GM19397 (cell line): ENCODE data around the gene HAUS7.

Experiments
- ATAC-seq: cut with Tn5 transposase; IDR thresholded peaks from one replicate; pipeline ENCODE4 v1.9.1; 2021; ENCODE audit warnings: mild to moderate bottlenecking, moderate library complexity; ENCODE audit not compliant: unreplicated experiment

Gene HAUS7

DNA sequence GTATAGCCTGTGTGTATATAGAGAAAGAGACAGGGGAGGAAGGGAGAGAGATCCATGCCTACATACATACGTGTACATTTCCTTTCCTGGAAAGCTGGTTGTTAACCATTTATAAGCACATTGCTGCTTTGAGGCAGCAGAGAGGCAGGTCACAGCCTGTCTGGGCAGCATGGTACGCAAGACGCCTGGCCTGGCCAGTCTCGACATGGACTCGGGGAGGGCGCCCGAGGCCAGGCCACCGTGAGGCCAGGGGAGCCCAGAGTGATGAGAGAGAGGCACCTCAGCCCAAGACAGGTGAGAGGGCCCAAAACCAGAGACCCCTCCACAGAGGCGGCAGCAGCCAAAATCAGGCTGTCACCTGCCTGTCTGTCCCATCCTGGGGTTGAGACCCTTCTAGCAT lies 28.4 kb downstream of the HAUS7 start:
- ATAC-seq, result no peak

- ATAC-seq, result no peak
Measured at GRCh38 chrX:153441296-153441695, 29.1 kb downstream of the HAUS7 start.

- ATAC-seq, result no peak
Measured at GRCh38 chrX:153440556-153441135, 29.7 kb downstream of the HAUS7 start.

GRCh38 chrX:153439977-153440376 lies 30.4 kb downstream of the HAUS7 start:
- no peak for ATAC-seq

DNA sequence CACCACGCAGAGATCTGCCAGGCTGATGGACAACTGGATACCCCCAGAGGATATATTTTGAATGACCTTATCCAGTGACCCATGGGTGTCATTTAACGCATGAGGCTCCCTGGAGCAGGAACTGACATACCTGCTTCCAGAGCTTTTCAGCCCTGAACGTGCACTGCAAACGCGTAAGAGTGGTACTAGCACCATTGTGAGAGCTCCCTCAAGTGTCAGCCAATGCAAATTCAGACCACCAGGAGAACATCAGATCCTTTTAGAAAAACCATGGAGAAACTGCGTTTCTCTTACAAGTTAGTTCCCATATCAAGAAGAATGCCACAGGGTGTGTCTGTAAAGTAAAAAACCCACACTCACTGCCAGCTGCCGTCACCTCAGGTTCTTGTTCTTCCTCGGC lies 31.8 kb downstream of the HAUS7 start:
- no peak for ATAC-seq

DNA sequence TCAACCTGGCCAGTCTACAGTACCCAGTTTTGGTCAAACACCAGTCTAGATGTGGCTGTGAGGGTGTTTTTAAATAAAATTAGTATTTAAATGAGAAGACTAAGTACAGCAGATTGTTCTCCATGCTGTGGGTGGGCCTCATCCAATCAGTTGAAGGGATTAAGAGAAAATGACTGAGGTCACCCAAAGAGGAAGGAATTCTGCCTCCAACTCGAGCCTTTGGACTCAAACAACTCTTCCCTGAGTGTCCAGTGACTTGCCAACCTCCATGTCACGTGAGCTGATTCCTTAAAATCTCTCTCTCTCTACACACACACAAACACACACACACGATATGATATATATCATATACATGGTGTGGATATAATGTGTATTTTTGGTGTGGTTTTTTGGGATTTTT lies 34.5 kb downstream of the HAUS7 start:
- no peak for ATAC-seq

DNA sequence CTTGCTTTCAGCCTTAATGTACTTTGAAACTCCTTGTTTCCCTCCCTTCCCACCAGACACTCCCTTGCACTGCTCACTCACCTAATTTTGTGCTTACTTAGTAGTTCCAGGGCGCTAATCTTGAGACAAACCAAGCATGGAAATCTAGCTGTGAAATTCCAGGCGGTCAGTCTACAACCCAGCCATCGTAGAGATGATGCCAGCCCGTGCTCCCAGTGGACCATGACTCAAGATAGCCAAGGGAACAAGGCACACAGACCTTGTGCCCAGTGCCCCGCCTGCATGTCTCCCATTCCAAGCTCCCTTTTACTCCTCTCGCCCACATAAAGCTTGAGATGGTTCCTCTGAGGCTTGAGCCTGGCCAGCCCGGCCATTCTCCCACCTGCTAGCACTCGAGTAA lies 35.6 kb downstream of the HAUS7 start:
- ATAC-seq, result no peak

DNA sequence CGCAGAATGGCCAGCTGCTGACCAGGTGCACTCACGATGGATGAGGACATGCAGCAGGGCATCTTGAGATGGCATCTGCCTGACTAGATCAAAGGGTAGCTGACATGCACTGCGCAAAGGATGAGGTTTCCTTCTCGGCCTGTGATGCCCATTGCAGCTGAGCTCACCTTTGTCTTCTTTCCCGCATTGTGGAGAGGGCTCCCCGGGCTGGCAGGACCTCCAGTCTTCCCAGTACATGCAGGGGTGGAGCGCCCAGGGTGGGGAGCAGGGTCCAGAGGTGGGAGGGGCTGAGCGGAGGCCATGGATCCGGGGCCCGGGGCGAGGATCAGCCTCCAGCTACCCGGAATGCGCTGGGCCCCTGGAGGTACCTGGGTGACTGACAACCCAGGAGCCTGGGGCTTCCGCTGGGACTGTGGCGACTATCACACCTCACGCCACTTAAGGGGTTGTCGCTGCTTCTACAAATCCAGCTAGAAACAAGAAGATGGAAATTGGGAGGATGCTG lies 36.5 kb downstream of the HAUS7 start:
- ATAC-seq, result no peak

DNA sequence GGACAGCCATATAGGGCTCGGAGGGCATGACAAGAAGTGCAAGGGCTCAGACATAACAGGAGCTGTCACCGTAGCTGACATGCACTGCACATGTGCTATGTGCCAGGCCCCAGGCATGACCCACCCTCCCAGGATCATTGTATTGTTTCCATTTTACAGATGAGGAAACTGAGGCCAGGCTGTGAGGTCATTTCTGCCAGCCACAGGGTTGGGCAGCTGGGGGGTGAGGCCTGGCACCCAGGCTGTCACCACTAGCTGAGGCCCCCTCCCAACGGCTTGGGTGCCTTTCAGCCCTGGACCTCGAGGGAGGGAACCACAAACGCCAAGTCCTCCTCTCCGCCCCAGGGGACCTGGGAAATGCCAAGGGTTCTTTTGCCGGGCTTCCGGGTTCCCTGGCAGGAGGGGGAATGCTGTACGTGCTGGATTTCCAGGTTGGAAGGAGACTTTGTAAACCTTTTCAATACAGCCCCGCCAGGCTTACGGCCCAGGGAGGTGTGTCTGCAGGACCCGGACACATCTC lies 37.2 kb downstream of the HAUS7 start:
- no peak for ATAC-seq

DNA sequence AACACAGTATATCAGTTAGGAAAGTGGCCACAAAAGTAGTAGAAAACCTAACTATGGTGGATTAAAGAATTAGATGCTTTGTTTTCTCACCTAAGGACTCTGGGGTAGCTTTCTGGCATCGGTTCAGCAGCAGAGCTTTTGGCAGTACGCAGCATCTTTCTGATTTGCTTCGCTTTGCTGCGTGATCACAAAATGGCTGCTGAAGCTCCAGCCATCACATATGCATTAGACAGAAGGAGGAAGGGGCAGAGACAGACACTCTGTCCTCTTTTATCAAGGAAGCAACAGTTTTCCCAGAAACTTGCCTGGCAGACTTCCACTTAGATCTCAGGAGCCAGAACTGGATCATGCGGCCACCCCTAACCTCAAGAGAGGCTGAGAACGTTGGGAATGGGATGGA lies 39.6 kb downstream of the HAUS7 start:
- ATAC-seq, result no peak

DNA sequence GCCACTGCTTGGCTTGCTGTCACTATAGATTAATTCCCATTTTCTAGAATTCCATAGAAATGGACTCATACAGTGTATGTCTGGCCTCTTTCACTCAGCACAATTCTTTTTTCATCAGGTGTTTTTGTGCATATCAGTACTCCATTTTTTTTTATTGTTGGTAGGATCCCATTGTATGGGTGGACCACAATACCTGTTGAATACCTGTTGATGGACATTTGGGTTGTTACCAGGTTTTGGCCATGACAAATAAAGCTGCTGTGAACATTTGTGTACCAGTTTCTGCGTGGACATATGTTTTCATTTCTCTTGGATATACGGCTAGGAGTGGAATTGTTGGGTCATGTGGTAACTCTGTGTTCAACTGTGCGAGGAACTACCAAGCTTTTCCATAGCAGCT lies 44.2 kb downstream of the HAUS7 start:
- ATAC-seq, result no peak

DNA sequence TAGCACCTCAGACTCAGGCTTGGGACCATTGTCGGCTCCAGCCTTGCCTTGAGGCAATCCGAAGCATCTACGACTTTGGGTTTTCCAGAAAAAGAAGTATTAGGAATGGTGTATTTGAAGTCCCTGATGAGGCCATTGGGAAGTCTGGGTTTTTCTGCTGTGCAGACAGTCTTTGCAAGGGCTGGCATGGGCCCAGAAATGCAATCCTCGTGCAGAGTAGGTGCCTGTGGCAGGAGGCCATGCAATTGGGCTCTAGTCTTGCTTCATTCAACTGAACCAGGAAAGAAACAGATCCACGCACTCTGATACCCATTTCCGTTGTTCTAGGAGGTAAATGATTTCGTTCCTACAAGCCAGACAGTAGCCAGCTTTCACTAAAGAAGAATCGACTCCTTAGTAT lies 46.7 kb downstream of the HAUS7 start:
- ATAC-seq, result no peak

GRCh38 chrX:153421856-153422255 lies 48.5 kb downstream of the HAUS7 start:
- ATAC-seq, result no peak

GRCh38 chrX:153420851-153421599 lies 49.4 kb downstream of the HAUS7 start:
- no peak for ATAC-seq

DNA sequence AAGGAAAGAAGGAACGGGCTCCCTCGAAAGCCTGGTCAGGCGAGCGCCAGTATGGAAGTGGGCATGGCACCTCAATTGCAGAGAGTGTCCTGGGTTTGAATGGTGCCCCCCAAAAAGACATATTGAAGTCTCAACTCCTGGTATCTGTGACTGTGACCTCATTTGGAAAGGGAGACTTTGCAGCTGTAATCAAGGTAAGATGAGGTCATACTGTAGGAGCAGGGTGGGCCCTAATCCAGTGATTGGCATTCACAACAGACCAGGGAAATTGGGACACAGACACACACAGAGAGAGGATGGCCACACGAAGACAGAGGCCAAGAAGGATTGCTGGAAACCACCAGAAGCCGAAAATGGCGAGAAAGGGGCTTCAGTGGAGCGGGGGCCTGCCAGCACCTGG lies 52.7 kb downstream of the HAUS7 start:
- no peak for ATAC-seq

- no peak for ATAC-seq
Measured at GRCh38 chrX:153416781-153417450, 53.5 kb downstream of the HAUS7 start.

- no peak for ATAC-seq
Measured at GRCh38 chrX:153414856-153415510, 55.4 kb downstream of the HAUS7 start.

- ATAC-seq, result no peak
Measured at GRCh38 chrX:153413731-153414130, 56.6 kb downstream of the HAUS7 start.

GRCh38 chrX:153412746-153413720 lies 57.3 kb downstream of the HAUS7 start:
- ATAC-seq, result no peak

GRCh38 chrX:153411988-153412574 lies 58.3 kb downstream of the HAUS7 start:
- no peak for ATAC-seq
